ENCODE measurements around the gene LIPG. TPM values are rescaled to one million over a fixed set of nuclear protein-coding genes. Genes with fewer than 3 reads are reported as not detected.

Gene LIPG
- total RNA-seq, 1 experiment from 2014 or later: 6.1 TPM

DNA sequence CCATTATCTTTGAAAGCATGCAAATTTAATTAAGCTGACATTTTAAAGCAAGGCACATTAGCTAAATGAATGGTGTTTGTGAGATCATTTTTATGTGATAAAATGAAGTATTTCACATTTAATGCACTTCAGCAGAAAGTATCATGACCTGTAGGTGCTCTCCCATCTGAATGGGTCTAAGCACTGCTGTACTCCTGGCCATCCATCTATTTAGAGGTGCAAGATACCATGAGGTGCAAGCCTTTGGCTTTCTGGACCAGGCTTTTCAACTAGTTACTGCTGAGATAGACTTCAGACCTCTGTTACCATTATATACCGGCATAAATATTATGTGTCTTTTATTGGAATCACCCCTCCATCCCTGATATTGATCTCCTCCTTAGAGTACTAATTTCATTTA is 15.6 kb upstream of the LIPG start:
- no CpG with 5 or more reads among the region's 1 CpG for WGBS (ENCODE audit: extremely low coverage, insufficient read length, low lambda C conversion rate)
- no peak for DNase-seq
- no peaks in the 10 kb centered on the region for H3K23me2 ChIP-seq (ENCODE audit: insufficient read length, low read depth, low read length, poor library complexity, severe bottlenecking)
- H4K91ac ChIP-seq (ENCODE audit: insufficient read length, low read depth, low read length): no peak overlapping the region
- H3K4ac ChIP-seq (ENCODE audit: low read depth, low read length): no peak overlapping the region
- no peak overlapping the region for H3T11ph ChIP-seq (ENCODE audit: low read length)
- no peaks in the 10 kb centered on the region for H3K9me3 ChIP-seq (ENCODE audit: control insufficient read depth, low read depth, low read length)
- no peak overlapping the region for H2BK15ac ChIP-seq (ENCODE audit: low read depth, low read length)
- Mint-ChIP-seq H3K4me1 (peaks cover 15 to 19% of the 10 kb centered on the region in 2 experiments), H3K4me3 (no peak overlapping the region), H3K27me3 (ENCODE audit: low read depth) (no peaks in the 10 kb centered on the region), H3K27ac (no peak overlapping the region), H3K9me3 (peaks cover 0 to 4% of the 10 kb centered on the region in 2 experiments; a peak in 2 of 5 replicates), H3K36me3 (ENCODE audit: insufficient read depth in 1 of 3, low read depth in 3 of 3) (no peaks in the 10 kb centered on the region)
- no peak overlapping the region for H2BK12ac ChIP-seq (ENCODE audit: insufficient read length, low read depth, low read length)
- no peak overlapping the region for H3K9ac ChIP-seq (ENCODE audit: extremely low read depth, insufficient read length, low read length)
- no peak overlapping the region for H3K27ac ChIP-seq (ENCODE audit: insufficient read length, low read depth, low read length)
- no peak overlapping the region for H4K5ac ChIP-seq (ENCODE audit: insufficient read length, low read depth, low read length)
- no peaks in the 10 kb centered on the region for H3K79me2 ChIP-seq (ENCODE audit: insufficient read depth, low read length)
- H3K79me1 ChIP-seq (ENCODE audit: insufficient read depth, low read depth, low read length, poor library complexity, severe bottlenecking): no peaks in the 10 kb centered on the region
- no peaks in the 10 kb centered on the region; the same call in 1 of the 2 replicates for H3K4me1 ChIP-seq (ENCODE audit: insufficient read depth, low read length)
- H3K18ac ChIP-seq (ENCODE audit: insufficient read length, low read depth, low read length): no peak overlapping the region
- no peak overlapping the region for H2BK20ac ChIP-seq (ENCODE audit: low read depth, low read length, poor library complexity, severe bottlenecking)
- H3K23ac ChIP-seq (ENCODE audit: insufficient read length, low read depth, low read length): no peak overlapping the region
- H2BK5ac ChIP-seq (ENCODE audit: insufficient read length, low read length): no peak overlapping the region
- no peaks in the 10 kb centered on the region for H4K20me1 ChIP-seq (ENCODE audit: control insufficient read depth, insufficient read depth, insufficient read length)
- H2AFZ ChIP-seq (ENCODE audit: low read length): no peak overlapping the region
- no peak overlapping the region for H3K4me2 ChIP-seq (ENCODE audit: insufficient read depth, insufficient read length, low read length)
- H4K8ac ChIP-seq (replicated peaks; ENCODE audit: insufficient read length, low read depth, low read length): no peak overlapping the region
- H3K27me3 ChIP-seq (ENCODE audit: insufficient read depth, low read length): no peaks in the 10 kb centered on the region
- H2BK120ac ChIP-seq (ENCODE audit: low read depth, low read length, poor library complexity, severe bottlenecking): no peak overlapping the region
- no peak overlapping the region for H3K14ac ChIP-seq (ENCODE audit: insufficient read depth, low read length)
- no peak for TF ChIP-seq CTCF (conservative IDR thresholded peaks at IDR 0.05)
- H3K56ac ChIP-seq (ENCODE audit: insufficient read length, low read depth, low read length): no peak overlapping the region
- H2AK5ac ChIP-seq (ENCODE audit: insufficient read length, low read length): no peak overlapping the region
